Breast epithelium (tissue), 3 donors: ENCODE results near the gene SFXN1.

Experiments used
- CTCF ChIP-seq, 3 donors: fragments of 450-650 bp; IDR thresholded peaks; one replicate each; pipeline ENCODE4 v1.5.1; 2016 to 2017; ENCODE audit warnings: antibody characterized with exemption in 3 of 3, mild to moderate bottlenecking in 3 of 3, moderate library complexity in 3 of 3
- POLR2AphosphoS5 ChIP-seq, 3 donors: sonication (generic); formaldehyde crosslinking; IDR thresholded peaks; one replicate each; pipeline ENCODE4 v1.6.1; 2017; ENCODE audit warnings: antibody characterized with exemption in 3 of 3

- TF ChIP-seq POLR2AphosphoS5 (IDR thresholded peaks at IDR 0.05) (no peak), CTCF (IDR thresholded peaks at IDR 0.05) (no peak)
Measured at GRCh38 chr5:175452166-175452565, 26.2 kb upstream of the SFXN1 start.
